Left cardiac atrium (tissue), 4 donors: ENCODE data around the gene TBXAS1. TPM values are rescaled to one million over a fixed set of nuclear protein-coding genes. Genes with fewer than 3 reads are reported as not detected.
"Not testable (repeated sequence)": the region's sequence is repeated elsewhere in the genome, so short reads cannot be mapped to it uniquely, and the experiment has no call there.

Experiments
- ATAC-seq, 2 donors: fragments of 200-7000 bp; cut with Tn5 transposase; one replicate each; pipeline ENCODE4 v1.9.1; 2020; ENCODE audit warnings: mild to moderate bottlenecking in 2 of 2, moderate library complexity in 2 of 2
- DNase-seq: peaks from one replicate; pipeline ENCODE4 v3.0.0-alpha.2; 2020
- intact Hi-C, 2 donors: fragments of 100-400 bp; cut with DNase I; formaldehyde crosslinking; loops; one replicate each; pipeline versions ENCODE4 v1.14.1 to v1.15.1; 2022 to 2023
- total RNA-seq, 2 donors: library from RNA; stranded (reverse); fragmentation: NEBNext Ultra II Directional; extraction: Animal tissue kit (Norgen Biotek cat#: 25700); gene quantifications; one replicate each; pipeline ENCODE4 v1.2.1, GENCODE V29; 2021
- donor health status: DM: no; HTN: yes; CAD: no.
- donor health status: DM: no; HTN: yes; CAD: no; lungs with severe emphysema.
- donor health status: DM: yes; HTN: yes; CAD: no.
- donor health status: Dilated cardiomyopathy.

Gene TBXAS1
- total RNA-seq, 2 donors from 2014 or later, result 10.0 to 11.3 TPM

DNA sequence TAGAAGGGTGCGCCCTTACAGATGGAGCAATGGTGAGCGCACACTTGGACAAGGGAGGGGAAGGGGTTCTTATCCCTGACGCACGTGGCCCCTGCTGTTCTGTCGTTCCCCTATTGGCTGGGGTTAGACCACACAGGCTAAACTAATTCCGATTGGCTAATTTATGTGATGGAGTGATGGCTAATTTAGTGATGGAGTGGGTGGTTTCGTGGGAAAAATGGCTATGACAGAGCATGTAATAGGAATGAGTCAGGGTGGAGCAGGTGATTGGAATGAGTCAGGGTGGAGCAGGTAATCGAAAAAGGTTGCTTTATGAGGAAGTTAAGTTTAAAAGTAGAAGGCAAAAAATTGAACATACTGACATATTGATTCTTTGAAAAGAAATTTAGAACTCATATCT lies 100.2 kb downstream of the TBXAS1 start:
- DNase-seq, ATAC-seq, intact Hi-C loops: not testable (repeated sequence)

GRCh38 chr7:139930286-139930965 lies 101.4 kb downstream of the TBXAS1 start:
- intact Hi-C loops, result no loop called here
- no peak for ATAC-seq
- DNase-seq, result no peak

- ATAC-seq, result no peak
- intact Hi-C loops, result no loop called here
- no peak for DNase-seq
These were observed 102.3 kb downstream of the TBXAS1 start for GRCh38 chr7:139931190-139931934.

DNA sequence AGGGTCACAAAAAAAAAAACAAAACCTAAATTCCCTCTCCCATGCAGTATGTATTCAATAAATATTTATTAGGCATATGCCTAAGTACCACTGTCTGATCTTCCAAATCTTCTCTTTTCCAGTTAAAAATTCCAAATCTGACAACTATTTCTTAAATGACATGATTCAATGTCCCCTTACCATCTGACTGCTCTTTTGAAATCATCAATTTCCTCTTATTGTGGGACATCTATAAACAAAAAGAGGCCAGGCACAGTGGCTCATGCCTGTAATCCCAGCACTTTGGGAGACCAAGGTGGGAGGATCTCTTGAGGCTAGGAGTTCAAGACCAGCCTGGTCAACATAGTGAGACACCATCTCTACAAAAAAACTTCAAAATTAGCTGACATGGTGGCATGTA lies 103.5 kb downstream of the TBXAS1 start:
- DNase-seq (no peak), ATAC-seq (no peak)
- intact Hi-C loops, result no loop called here

- intact Hi-C loops, result no loop called here
These were observed 107.8 kb downstream of the TBXAS1 start for GRCh38 chr7:139936760-139937310.

DNA sequence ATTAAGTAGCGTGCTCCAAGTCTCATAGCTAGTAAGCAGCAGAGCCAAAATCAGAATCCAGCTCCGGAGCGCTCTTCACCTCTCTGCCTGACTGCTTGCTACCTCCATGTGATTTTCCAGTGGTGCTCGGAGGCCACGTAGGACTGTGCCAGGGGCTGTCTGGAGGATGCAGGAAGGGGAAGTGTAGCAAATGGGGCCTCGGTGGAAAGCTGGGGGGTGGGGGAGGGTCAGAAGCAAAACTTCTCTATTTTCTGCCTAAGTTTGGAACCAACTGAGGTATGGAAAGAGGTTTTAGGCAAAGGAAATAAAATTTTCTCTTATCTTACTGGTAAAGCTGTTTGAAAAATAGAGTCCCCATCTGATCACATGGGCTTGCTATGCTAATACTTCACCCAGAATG lies 108.7 kb downstream of the TBXAS1 start:
- intact Hi-C loops, result no loop called here
- no peak for DNase-seq
- peak in 1 of 2 donors; percentile 58 for ATAC-seq

More at GRCh38 chr7:139936760-139937310, 107.8 kb downstream of the TBXAS1 start:
- ATAC-seq (peak in 1 of 2 donors; percentile 80), DNase-seq (no peak)

GRCh38 chr7:139940866-139941265 lies 111.8 kb downstream of the TBXAS1 start:
- no peak for DNase-seq
- no peak for ATAC-seq

DNA sequence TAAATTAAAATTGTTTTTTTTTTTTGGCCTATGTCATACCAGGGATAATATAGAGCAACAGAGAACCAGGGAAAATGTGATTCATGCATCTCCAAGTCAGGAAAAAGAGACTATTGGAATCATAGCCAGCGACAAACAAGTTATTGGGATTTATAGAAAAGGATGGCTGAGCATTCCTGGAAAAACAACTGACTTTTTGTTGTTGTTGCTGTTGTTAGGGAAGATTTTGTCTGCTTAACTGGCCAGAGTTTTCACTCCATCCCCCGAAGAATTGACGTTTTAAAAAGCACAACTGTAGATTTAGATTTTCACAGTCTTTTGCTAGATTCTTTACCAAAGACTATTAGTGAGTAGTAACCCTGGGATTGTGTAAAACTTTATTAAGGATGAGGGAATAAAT lies 112.4 kb downstream of the TBXAS1 start:
- no peak for DNase-seq
- no peak for ATAC-seq
- intact Hi-C loops, result no loop called here

More at GRCh38 chr7:139940866-139941265, 111.8 kb downstream of the TBXAS1 start:
- intact Hi-C loops, result no loop called here

GRCh38 chr7:139941866-139942265 lies 112.8 kb downstream of the TBXAS1 start:
- DNase-seq, result no peak
- intact Hi-C loops, result no loop called here
- no peak for ATAC-seq

DNA sequence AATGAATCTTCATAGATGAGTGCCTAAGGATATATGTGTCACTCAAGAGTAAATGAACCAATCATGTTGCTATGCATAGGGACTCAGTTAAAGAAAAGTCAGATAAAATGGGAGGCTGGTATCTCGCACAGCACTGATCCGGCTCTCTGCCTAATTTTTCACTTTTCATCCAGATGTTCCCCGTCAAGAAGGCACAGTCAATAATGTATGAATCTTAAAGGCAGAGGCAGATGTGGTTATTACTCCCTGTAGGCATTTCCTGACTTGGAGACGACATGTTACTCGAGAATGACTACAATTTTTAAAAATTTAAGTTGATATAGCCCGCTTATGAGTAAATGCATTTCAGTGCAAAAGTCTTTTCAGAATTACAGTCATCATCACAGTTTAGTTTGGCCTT lies 113.6 kb downstream of the TBXAS1 start:
- intact Hi-C loops, result no loop called here
- no peak for ATAC-seq
- no peak for DNase-seq

- ATAC-seq (no peak), DNase-seq (no peak)
- intact Hi-C loops, result no loop called here
These were observed 114.3 kb downstream of the TBXAS1 start for GRCh38 chr7:139943401-139943800.

DNA sequence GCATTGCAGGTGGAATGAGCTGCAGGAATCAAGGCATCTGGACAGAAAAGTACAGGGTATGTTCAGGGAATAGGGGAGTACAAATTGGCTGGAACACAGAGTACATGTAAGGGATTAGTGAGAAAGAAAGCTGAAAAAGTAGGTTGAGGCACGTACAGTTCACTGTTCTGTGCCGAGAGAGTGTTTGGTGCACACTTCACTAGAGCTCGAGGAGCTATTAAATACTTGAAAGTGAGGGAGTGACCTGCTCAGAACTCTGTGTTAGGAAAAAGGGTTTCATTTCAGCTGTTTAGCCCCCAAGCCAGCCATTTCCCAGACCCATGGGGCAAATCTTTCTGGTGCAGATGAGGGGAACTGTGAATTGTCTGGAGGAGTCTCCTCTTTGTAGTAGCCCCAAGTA lies 115.2 kb downstream of the TBXAS1 start:
- intact Hi-C loops, result no loop called here
- ATAC-seq, result no peak
- DNase-seq, result no peak

- ATAC-seq (no peak), DNase-seq (no peak)
- intact Hi-C loops, result no loop called here
These were observed 117.5 kb downstream of the TBXAS1 start for GRCh38 chr7:139946533-139946932.

GRCh38 chr7:139947021-139947420 lies 118.0 kb downstream of the TBXAS1 start:
- DNase-seq (no peak), ATAC-seq (no peak)
- intact Hi-C loops, result no loop called here

DNA sequence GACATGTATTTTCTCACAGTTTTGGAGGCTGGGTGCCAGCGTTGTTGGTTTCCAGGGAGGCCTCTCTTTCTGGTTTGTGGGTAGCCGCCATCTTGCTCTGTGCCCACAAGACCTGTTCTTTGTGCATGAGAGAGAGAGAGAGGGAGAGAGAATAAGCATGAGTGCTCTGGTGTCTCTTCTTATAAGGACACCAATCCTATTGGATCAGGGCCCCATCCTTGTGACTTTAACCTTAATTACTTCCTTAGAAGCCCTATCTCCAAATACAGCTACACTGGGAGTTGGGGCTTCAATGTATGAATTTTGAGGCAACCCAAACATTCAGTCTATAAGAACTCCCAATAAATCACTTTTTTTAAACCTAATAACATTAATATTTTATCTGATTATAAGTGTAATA lies 119.1 kb downstream of the TBXAS1 start:
- ATAC-seq (no peak), DNase-seq (no peak)
- intact Hi-C loops, result no loop called here

DNA sequence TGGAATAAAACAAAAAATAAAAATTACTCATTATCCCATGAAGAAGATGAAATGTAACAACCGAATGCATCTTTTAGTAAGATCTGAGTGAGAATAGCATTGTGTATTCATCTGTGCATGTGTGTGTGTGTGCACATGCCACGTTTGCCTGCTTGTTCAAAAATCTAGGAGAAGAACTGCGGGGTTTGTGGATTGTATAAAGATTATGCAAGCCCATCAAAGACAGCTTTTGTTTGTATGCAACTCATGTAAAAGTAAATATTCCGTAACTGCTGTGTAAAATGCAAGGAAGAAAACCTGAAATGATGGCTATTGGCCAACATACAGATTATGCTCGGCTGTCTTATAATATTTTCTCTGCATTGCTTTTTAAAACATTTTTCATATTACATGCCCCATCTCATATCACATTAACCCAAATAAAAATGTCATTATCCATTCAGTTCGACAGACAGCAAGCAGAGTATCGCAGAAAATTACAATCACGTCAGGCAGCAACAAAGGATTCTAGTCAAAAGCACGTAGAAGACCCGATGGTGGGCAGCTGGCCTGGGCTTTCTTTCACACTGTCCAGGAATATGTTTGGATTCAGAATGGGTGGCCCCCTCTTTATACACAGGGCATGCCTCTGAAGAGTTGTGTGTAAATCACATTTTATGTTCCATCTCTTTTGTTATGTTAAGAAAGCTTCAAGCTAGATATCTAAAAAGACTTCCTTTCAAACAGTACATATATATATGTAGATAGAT lies 119.7 kb downstream of the TBXAS1 start:
- ATAC-seq (no peak), DNase-seq (no peak)
- intact Hi-C loops, result no loop called here

GRCh38 chr7:139949629-139950028 lies 120.6 kb downstream of the TBXAS1 start:
- intact Hi-C loops, result no loop called here
- ATAC-seq (no peak), DNase-seq (no peak)

- intact Hi-C loops, result no loop called here
- DNase-seq (no peak), ATAC-seq (no peak)
These were observed 121.9 kb downstream of the TBXAS1 start for GRCh38 chr7:139950881-139951525.

- intact Hi-C loops, result no loop called here
- no peak for ATAC-seq
These were observed 124.2 kb downstream of the TBXAS1 start for GRCh38 chr7:139953229-139953628.

More at GRCh38 chr7:139953229-139953628, 124.2 kb downstream of the TBXAS1 start:
- no peak for DNase-seq
